ENCODE data around the gene CHAF1A.

Gene CHAF1A

GRCh38 chr19:4487572-4487971 lies 85.1 kb downstream of the CHAF1A start:
- no peaks in the 10 kb centered on the region for H4K20me1 ChIP-seq (ENCODE audit: insufficient read depth, low read length, poor library complexity, severe bottlenecking)
- TF ChIP-seq EZH2phosphoT487 (IDR thresholded peaks at IDR 0.05; ENCODE audit: borderline replicate concordance): no peak
- TF ChIP-seq, protein P1, sequence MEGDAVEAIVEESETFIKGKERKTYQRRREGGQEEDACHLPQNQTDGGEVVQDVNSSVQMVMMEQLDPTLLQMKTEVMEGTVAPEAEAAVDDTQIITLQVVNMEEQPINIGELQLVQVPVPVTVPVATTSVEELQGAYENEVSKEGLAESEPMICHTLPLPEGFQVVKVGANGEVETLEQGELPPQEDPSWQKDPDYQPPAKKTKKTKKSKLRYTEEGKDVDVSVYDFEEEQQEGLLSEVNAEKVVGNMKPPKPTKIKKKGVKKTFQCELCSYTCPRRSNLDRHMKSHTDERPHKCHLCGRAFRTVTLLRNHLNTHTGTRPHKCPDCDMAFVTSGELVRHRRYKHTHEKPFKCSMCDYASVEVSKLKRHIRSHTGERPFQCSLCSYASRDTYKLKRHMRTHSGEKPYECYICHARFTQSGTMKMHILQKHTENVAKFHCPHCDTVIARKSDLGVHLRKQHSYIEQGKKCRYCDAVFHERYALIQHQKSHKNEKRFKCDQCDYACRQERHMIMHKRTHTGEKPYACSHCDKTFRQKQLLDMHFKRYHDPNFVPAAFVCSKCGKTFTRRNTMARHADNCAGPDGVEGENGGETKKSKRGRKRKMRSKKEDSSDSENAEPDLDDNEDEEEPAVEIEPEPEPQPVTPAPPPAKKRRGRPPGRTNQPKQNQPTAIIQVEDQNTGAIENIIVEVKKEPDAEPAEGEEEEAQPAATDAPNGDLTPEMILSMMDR (conservative IDR thresholded peaks at IDR 0.05; ENCODE audit: low read length): no peak
- peaks cover 23% of the 10 kb centered on the region; the same call in 1 of the 2 replicates for H3K36me3 ChIP-seq (ENCODE audit: insufficient read depth, low read length)

GRCh38 chr19:4488496-4488895 lies 86.1 kb downstream of the CHAF1A start:
- H2AFZ ChIP-seq (ENCODE audit: low read length): no peak overlapping the region
- TF ChIP-seq, protein P1 (conservative IDR thresholded peaks at IDR 0.05; ENCODE audit: low read length): no peak
- no peak for TF ChIP-seq EZH2phosphoT487 (IDR thresholded peaks at IDR 0.05; ENCODE audit: borderline replicate concordance)
- H3K9me3 ChIP-seq (ENCODE audit: insufficient read depth, low read depth, low read length): no peaks in the 10 kb centered on the region
- no peaks in the 10 kb centered on the region for H3K4me1 ChIP-seq (ENCODE audit: insufficient read depth, low read length, poor library complexity, severe bottlenecking)
- H4K20me1 ChIP-seq (ENCODE audit: insufficient read depth, low read length, poor library complexity, severe bottlenecking): no peaks in the 10 kb centered on the region
- H3K36me3 ChIP-seq (ENCODE audit: insufficient read depth, low read length): peaks cover 32% of the 10 kb centered on the region; the same call in 1 of the 2 replicates
- no peak overlapping the region for H3K9ac ChIP-seq (ENCODE audit: low read depth, low read length, poor library complexity, severe bottlenecking)
- no peaks in the 10 kb centered on the region for H3K79me2 ChIP-seq (ENCODE audit: insufficient read depth, low read length)
- no peaks in the 10 kb centered on the region for H3K27me3 ChIP-seq (ENCODE audit: insufficient read depth, low read length, poor library complexity, severe bottlenecking)
- H3K4me3 ChIP-seq (ENCODE audit: low read length, poor library complexity, severe bottlenecking): no peak overlapping the region
- H3K9me2 ChIP-seq (replicated peaks; ENCODE audit: low read depth, low read length): no peaks in the 10 kb centered on the region
- H3F3A ChIP-seq (ENCODE audit: low read depth): no peaks in the 10 kb centered on the region
- H3K4me2 ChIP-seq (ENCODE audit: low read depth, low read length, poor library complexity, severe bottlenecking): no peak overlapping the region

More at GRCh38 chr19:4487572-4487971, 85.1 kb downstream of the CHAF1A start:
- Histone ChIP-seq H3K9me2 (replicated peaks; ENCODE audit: low read depth, low read length) (no peaks in the 10 kb centered on the region), H3K4me3 (ENCODE audit: low read length, poor library complexity, severe bottlenecking) (no peak overlapping the region), H3F3A (ENCODE audit: low read depth) (no peaks in the 10 kb centered on the region), H3K27me3 (ENCODE audit: insufficient read depth, low read length, poor library complexity, severe bottlenecking) (no peaks in the 10 kb centered on the region), H3K9me3 (ENCODE audit: insufficient read depth, low read depth, low read length) (no peaks in the 10 kb centered on the region), H3K4me2 (ENCODE audit: low read depth, low read length, poor library complexity, severe bottlenecking) (no peak overlapping the region), H3K79me2 (ENCODE audit: insufficient read depth, low read length) (no peaks in the 10 kb centered on the region), H3K9ac (ENCODE audit: low read depth, low read length, poor library complexity, severe bottlenecking) (no peak overlapping the region), H2AFZ (ENCODE audit: low read length) (no peak overlapping the region), H3K4me1 (ENCODE audit: insufficient read depth, low read length, poor library complexity, severe bottlenecking) (no peaks in the 10 kb centered on the region)

DNA sequence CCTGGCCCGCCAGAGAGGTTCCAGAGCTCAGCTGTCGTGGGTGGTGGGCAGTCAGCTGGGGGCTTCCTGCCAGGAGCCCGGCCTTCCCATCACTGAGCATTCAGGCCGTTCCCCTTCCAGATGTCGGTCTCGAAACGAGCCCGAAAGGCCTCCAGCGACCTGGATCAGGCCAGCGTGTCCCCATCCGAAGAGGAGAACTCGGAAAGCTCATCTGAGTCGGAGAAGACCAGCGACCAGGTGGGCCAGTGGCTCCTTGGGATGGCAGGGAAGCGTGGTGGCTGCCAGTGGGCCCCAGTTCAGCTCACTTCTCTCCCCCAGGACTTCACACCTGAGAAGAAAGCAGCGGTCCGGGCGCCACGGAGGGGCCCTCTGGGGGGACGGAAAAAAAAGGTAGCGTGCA lies 89.0 kb downstream of the CHAF1A start:
- peaks cover 44% of the 10 kb centered on the region; the same call in 1 of the 2 replicates for H3K36me3 ChIP-seq (ENCODE audit: insufficient read depth, low read length)

More for the DNA sequence above, 89.0 kb downstream of the CHAF1A start:
- Histone ChIP-seq H3K4me3 (ENCODE audit: low read length, poor library complexity, severe bottlenecking) (no peak overlapping the region), H3K27me3 (ENCODE audit: insufficient read depth, low read length, poor library complexity, severe bottlenecking) (no peaks in the 10 kb centered on the region), H3K9ac (ENCODE audit: low read depth, low read length, poor library complexity, severe bottlenecking) (no peak overlapping the region), H3K9me3 (ENCODE audit: insufficient read depth, low read depth, low read length) (no peaks in the 10 kb centered on the region), H3F3A (ENCODE audit: low read depth) (no peaks in the 10 kb centered on the region), H3K79me2 (ENCODE audit: insufficient read depth, low read length) (no peaks in the 10 kb centered on the region), H4K20me1 (ENCODE audit: insufficient read depth, low read length, poor library complexity, severe bottlenecking) (no peaks in the 10 kb centered on the region), H3K4me2 (ENCODE audit: low read depth, low read length, poor library complexity, severe bottlenecking) (no peak overlapping the region), H2AFZ (ENCODE audit: low read length) (no peak overlapping the region), H3K4me1 (ENCODE audit: insufficient read depth, low read length, poor library complexity, severe bottlenecking) (no peaks in the 10 kb centered on the region), H3K9me2 (replicated peaks; ENCODE audit: low read depth, low read length) (no peaks in the 10 kb centered on the region)
- TF ChIP-seq, protein P1 (conservative IDR thresholded peaks at IDR 0.05; ENCODE audit: low read length): no peak
- no peak for TF ChIP-seq EZH2phosphoT487 (IDR thresholded peaks at IDR 0.05; ENCODE audit: borderline replicate concordance)
